ENCODE results near the gene PRKAB1.

PRKAB1 gene

DNA sequence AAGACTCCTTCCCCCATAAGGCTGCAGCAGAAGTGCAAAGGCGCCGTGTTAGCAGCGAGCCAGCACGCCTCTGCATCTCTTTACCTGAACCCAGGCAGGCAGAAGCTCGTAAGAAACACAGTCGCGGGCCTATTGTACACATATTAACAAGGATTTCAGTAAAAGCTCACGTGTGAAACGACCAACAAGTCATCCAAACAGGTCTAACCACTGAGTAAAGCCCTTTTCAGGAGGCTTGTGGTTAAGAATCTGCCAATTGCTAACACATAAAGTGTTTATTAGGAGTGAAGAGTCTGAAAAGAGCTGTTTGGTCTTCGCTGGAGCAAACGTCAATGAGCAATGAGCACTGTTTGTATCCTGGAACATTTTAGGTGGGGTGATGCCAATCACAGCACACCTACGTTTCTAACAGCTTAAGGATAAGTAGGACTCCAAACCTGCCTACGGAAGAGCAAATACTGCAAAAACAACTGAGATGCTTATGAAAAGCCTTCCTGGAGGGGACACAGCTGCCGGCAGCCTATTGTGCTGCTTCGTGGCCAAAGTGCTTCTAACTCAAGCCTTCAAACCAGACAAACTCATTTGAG, 43.1 kb downstream of the PRKAB1 start:
- Mint-ChIP-seq H3K4me1 (no peaks in the 10 kb centered on the region), H3K4me3 (no peak overlapping the region), H3K9me3 (no peaks in the 10 kb centered on the region), H3K27ac (no peak overlapping the region), H3K27me3 (no peaks in the 10 kb centered on the region), H3K36me3 (peaks cover 4% of the 10 kb centered on the region)

DNA sequence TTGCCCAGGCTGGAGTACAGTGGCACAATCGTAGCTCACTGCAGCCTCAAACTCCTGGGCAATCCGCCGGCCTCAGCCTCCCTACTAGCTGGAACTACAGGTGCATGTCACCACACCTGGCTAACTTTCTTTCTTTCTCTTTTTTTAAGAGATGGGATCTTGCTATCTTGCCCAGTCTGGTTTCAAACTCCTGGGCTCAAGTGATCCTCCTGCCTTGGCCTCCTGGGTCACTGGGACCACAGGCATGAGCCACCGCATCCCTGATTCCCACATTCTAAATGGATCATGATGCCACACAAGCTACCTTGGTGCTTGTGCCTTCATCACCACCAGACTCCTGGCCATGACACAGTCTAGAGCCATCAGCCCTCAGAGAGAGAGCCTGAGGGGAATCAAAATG, 43.8 kb downstream of the PRKAB1 start:
- H3K9me3 Mint-ChIP-seq, result no peaks in the 10 kb centered on the region
- no peak overlapping the region for H3K27ac Mint-ChIP-seq
- H3K36me3 Mint-ChIP-seq, result peaks cover 4% of the 10 kb centered on the region
- H3K27me3 Mint-ChIP-seq, result no peaks in the 10 kb centered on the region
- H3K4me1 Mint-ChIP-seq, result no peaks in the 10 kb centered on the region
- no peak overlapping the region for H3K4me3 Mint-ChIP-seq

DNA sequence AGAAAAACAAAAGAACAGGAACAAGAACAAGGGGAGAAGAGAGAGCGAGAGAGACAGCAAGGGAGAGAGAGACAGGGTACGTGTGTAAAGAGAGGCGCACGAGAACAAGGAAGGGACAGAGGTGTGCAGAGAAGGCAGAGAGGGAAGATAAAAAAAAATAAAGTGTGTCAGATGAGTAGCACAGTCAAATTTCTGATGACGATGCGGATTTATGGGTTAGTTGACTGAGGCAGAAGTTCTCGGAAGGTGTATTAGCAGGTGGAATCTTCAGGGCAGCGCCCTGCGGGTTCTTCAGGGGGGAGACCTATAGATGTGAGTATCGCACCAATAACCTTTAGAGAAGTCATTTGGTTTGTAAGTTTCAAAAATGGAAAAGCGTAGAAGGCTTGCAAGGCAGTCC, 44.8 kb downstream of the PRKAB1 start:
- Mint-ChIP-seq H3K9me3 (no peaks in the 10 kb centered on the region), H3K36me3 (peaks cover 3% of the 10 kb centered on the region), H3K27ac (no peak overlapping the region), H3K4me3 (no peak overlapping the region), H3K27me3 (no peaks in the 10 kb centered on the region), H3K4me1 (no peaks in the 10 kb centered on the region)

DNA sequence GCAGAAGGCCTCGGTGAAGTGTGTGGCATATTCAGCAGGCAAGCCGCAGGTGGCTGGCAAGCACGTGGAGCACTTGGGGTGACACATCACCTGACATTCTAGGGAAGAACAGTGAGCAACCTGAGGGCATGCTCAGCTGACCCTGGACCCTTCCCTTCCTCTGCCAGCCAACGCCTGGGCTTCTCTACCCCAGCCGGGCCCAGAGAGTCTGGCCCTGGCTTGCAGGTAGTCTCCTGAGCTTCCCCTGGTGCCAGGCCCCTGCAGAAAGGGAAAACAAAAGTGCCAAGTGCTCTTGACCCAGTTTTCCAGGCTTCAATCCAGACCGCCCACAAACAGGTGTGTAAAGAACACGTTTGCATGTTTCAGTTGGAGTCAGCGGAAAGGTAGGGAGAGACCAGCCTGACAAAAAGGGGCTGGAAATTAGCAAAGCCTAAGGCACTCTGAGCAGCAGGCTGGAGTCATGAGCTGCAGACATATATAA, 45.7 kb downstream of the PRKAB1 start:
- H3K4me3 Mint-ChIP-seq, result no peak overlapping the region
- no peak overlapping the region for H3K27ac Mint-ChIP-seq
- H3K36me3 Mint-ChIP-seq, result peaks cover 3% of the 10 kb centered on the region
- H3K27me3 Mint-ChIP-seq, result no peaks in the 10 kb centered on the region
- no peaks in the 10 kb centered on the region for H3K4me1 Mint-ChIP-seq
- no peaks in the 10 kb centered on the region for H3K9me3 Mint-ChIP-seq

DNA sequence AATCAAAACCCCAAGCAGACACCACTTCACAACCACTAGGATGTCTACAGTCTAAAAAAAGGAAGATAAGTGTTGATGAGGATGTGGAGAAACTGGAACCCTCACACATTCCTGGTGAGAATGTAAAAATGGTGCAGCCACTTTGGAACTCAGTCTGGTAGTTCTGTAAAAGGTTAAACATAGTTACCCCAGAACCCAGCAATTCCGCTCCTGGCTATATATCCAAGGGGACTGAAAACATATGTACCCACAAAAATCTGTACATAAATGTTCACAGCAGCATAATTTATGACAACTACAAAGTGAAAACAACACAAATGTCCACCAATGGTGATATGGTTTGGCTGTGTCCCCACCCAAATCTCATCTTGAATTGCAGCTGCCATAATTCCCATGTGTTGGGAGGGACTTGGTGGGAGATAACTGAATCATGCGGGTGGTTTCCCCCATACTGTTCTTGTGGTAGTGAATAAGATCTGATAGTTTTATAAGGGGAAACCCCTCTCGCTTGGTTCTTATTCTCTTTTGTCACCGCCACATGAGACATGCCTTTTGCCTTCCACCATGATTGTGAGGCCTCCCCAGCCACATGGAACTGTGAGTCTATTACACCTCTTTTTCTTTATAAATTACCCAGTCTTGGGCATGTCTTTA, 46.8 kb downstream of the PRKAB1 start:
- H3K9me3 Mint-ChIP-seq, result no peaks in the 10 kb centered on the region
- H3K4me1 Mint-ChIP-seq, result no peaks in the 10 kb centered on the region
- H3K27me3 Mint-ChIP-seq, result no peaks in the 10 kb centered on the region
- no peak overlapping the region for H3K27ac Mint-ChIP-seq
- H3K36me3 Mint-ChIP-seq, result peaks cover 3% of the 10 kb centered on the region
- H3K4me3 Mint-ChIP-seq, result no peak overlapping the region

DNA sequence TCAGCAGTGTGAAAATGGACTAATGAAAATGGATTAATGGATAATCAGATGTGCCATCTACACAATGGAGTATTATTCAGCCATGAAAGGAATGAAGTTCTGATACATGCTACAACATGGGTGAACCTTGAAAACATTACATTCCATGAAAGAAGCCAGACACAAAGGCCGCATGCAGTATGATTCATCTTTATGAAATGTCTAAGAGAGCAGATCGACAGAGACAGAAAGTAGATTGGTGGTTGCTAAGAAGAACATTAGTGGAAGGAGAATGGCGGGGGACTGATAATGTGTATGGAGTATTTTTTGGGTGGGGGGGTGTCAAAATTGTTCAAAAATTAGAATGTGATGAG, 47.3 kb downstream of the PRKAB1 start:
- Mint-ChIP-seq H3K4me1 (no peaks in the 10 kb centered on the region), H3K36me3 (peaks cover 3% of the 10 kb centered on the region), H3K27me3 (no peaks in the 10 kb centered on the region), H3K27ac (no peak overlapping the region), H3K4me3 (no peak overlapping the region), H3K9me3 (no peaks in the 10 kb centered on the region)

DNA sequence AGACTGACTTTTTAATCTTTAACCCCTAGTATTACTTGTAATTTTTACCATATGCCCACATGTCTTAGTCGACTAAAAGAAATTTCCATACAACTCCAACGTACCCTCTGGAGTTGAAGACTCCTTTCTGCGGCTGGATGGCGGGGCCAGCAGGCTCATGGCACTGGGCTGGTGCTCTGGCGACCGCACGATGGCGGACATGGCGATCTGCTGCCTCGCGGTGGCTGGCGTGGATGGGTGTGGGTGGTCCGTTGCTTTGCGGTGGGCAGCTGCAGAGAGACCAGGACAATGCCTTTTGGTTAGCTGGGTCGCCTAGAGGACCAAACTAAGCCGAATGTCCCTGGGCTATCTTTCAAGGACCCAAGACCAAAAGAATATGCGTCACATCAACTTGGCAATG, 50.2 kb downstream of the PRKAB1 start:
- Mint-ChIP-seq H3K36me3 (peaks cover 3% of the 10 kb centered on the region), H3K4me3 (no peak overlapping the region), H3K4me1 (no peaks in the 10 kb centered on the region), H3K27ac (no peak overlapping the region), H3K27me3 (no peaks in the 10 kb centered on the region), H3K9me3 (no peaks in the 10 kb centered on the region)

DNA sequence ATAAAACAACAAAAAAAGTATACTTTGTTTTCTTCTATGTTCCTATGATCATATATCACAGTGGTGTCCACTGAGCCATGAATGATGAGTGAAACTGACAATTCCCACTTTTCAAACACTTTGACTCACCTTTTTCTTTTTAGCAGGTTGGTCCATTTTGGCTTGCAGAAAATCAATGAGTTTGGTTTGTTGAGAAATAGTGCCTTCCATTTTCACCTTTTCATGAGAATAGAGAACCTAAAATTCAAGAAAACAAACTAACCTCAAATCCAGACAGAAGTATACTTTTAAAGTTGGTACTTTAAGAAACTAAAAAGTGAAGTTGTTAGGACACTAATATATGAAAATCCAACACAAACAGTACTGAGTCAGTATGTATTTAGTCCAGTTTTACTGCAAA, 52.4 kb downstream of the PRKAB1 start:
- Mint-ChIP-seq H3K4me1 (no peaks in the 10 kb centered on the region), H3K36me3 (no peaks in the 10 kb centered on the region), H3K4me3 (no peak overlapping the region), H3K27ac (no peak overlapping the region), H3K9me3 (no peaks in the 10 kb centered on the region), H3K27me3 (no peaks in the 10 kb centered on the region)

DNA sequence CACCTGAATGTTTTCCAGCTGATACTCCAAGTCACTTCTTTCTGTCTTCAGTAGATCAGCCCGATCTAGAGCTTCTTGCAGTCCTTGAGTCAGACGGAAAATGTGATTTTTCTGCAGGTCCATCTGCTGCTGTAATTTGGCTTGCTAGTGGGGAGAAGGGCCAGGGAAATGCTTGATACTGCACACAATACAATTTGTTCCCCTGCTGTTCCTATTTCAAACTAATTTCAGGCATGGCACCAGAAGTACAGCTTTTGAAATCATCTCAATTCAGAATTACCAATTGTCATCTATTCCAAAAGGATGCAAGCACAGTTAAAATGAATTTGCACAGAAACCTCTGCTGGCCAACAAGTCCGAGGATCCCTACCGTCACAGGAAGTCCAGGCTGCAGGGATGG, 53.4 kb downstream of the PRKAB1 start:
- Mint-ChIP-seq H3K27me3 (no peaks in the 10 kb centered on the region), H3K9me3 (no peaks in the 10 kb centered on the region), H3K36me3 (no peaks in the 10 kb centered on the region), H3K4me1 (no peaks in the 10 kb centered on the region), H3K4me3 (no peak overlapping the region), H3K27ac (no peak overlapping the region)

DNA sequence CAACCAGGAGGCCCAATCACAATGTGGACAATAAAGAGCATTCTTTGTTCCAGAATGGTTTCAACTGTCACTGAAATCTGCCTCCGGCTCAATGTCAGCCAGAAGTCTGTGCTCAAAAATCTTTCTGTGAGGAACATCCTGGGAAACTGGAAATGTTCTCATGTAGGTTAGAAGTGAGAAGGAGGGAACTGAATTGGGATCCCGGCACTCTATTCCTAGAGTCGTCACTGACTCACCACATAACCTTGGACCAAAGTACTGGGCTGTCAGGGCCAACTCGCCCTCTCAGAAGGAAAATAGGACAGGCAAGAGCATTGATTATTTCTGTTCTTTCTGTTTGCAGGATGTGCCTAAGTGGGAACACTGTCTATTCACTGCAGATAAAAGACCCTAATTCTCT, 57.6 kb downstream of the PRKAB1 start:
- Mint-ChIP-seq H3K27me3 (no peaks in the 10 kb centered on the region), H3K4me3 (no peak overlapping the region), H3K27ac (no peak overlapping the region), H3K4me1 (no peaks in the 10 kb centered on the region), H3K9me3 (no peaks in the 10 kb centered on the region), H3K36me3 (no peaks in the 10 kb centered on the region)

DNA sequence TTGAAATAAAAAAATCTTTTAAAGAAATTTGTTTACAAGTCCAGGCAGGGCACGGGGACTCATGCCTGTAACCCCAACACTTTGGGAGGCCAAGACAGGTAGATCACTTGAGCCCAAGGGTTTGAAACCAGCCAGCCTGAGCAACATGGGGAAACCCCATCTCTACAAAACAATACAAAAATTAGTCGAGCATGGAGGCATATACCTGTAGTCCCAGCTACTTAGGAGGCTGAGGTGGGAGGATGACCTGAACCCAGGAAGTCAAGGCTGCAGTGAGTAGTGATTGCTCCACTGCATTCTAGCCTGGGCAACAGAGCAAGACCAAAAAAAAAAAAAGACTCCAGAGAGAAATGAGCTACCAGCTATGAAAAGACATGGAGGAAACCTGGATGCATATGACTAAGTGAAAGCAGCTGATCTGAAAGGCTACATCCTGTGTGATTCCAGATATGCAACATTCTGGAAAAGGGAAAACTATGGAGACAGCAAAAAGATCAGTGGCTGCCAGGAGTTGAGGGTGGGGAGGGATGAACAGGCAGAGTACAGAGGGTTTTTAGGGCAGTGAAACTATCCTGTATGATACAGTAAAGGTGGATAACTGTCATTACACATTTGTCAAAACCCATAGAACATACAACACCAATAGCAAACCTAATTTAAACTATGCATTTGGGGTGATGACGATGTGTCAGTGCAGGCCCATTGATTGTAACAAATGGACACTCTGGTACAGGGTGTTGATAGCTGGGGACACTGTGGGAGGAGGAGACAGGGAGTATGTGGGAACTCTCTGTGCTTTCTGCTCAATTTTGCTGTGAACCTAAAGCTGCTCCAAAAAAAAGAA, 59.9 kb downstream of the PRKAB1 start:
- H3K4me1 Mint-ChIP-seq, result no peaks in the 10 kb centered on the region
- H3K4me3 Mint-ChIP-seq, result no peak overlapping the region
- H3K9me3 Mint-ChIP-seq, result no peaks in the 10 kb centered on the region
- H3K27ac Mint-ChIP-seq, result no peak overlapping the region
- no peaks in the 10 kb centered on the region for H3K27me3 Mint-ChIP-seq
- peaks cover 2% of the 10 kb centered on the region for H3K36me3 Mint-ChIP-seq

DNA sequence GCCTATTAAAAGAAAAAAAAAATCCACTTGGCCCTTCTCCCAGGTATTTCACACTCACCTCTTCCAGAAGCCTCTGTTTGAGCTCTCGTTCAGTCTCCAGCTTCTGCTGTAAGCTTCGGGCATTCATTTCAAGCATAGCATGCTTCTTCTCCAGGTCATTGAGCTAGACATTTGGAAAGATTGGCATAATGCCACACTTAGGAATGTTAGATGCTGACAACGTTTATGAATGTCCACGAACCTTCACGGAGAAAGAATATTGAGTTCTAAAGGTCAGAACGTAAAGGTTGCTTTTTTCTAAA, 60.5 kb downstream of the PRKAB1 start:
- Mint-ChIP-seq H3K36me3 (peaks cover 2% of the 10 kb centered on the region), H3K9me3 (no peaks in the 10 kb centered on the region), H3K27ac (no peak overlapping the region), H3K4me1 (no peaks in the 10 kb centered on the region), H3K4me3 (no peak overlapping the region), H3K27me3 (no peaks in the 10 kb centered on the region)

DNA sequence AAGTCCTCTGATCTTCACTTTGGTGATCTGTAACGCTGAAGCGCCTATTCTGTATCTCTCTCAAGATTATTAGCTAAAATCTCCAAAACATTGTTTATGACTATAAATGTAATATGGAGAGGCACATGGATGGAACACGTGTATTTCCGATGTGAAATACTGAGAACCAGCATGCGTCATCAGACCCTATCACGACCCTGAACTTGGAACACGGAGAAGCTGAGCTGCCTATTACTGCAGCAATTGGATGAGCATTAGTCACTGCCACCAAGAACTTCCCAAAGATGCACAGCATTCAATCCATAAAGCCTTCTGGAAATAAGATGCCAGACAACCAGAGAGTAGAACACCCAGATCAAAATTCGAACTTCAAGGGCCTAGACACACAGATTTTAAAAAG, 61.9 kb downstream of the PRKAB1 start:
- H3K27ac Mint-ChIP-seq, result no peak overlapping the region
- peaks cover 2% of the 10 kb centered on the region for H3K36me3 Mint-ChIP-seq
- no peaks in the 10 kb centered on the region for H3K4me1 Mint-ChIP-seq
- no peak overlapping the region for H3K4me3 Mint-ChIP-seq
- H3K9me3 Mint-ChIP-seq, result no peaks in the 10 kb centered on the region
- H3K27me3 Mint-ChIP-seq, result no peaks in the 10 kb centered on the region

DNA sequence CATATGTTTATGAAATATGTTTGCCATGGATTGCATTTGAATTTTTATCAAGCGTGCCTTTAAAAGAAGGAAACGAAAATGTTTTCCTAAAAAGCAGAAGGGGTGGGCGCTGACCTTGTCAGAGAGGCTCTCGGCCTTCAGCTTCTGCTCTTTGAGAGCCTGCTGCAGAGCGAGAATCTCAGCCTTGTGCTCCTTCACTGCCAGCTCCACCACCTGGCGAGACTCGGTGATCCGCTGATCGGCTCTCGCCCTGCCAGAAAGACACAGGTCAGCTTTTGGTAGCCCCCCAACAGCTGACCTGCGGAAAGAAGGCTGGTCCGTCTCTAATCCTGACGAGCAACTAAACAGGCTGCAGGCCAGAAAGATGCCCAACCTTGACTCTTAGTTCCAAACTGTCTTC, 62.4 kb downstream of the PRKAB1 start:
- Mint-ChIP-seq H3K27ac (no peak overlapping the region), H3K4me1 (no peaks in the 10 kb centered on the region), H3K36me3 (peaks cover 2% of the 10 kb centered on the region), H3K4me3 (no peak overlapping the region), H3K9me3 (no peaks in the 10 kb centered on the region), H3K27me3 (no peaks in the 10 kb centered on the region)
